ENCODE measurements around the gene SVIL. TPM values are rescaled to one million over a fixed set of nuclear protein-coding genes. Genes with fewer than 3 reads are reported as not detected.

SVIL gene
- polyA plus RNA-seq, 1 donor from 2014 or later = 7.3 TPM

- H2AFZ ChIP-seq (ENCODE audit: low read depth, low read length) = no peak overlapping the region
- H3K27me3 ChIP-seq (ENCODE audit: insufficient read depth, low read depth, low read length) = no peaks in the 10 kb centered on the region
- no peak overlapping the region for H3K4me3 ChIP-seq (ENCODE audit: low read length)
- H3K79me2 ChIP-seq (replicated peaks; ENCODE audit: insufficient read depth, low read length) = peaks cover 3% of the 10 kb centered on the region
- no peaks in the 10 kb centered on the region for H3K9me2 ChIP-seq (ENCODE audit: insufficient read depth, low read length)
- no peak overlapping the region for H3K9ac ChIP-seq (ENCODE audit: low read length)
- H3F3A ChIP-seq (ENCODE audit: insufficient read depth, low read length, poor library complexity, severe bottlenecking) = no peaks in the 10 kb centered on the region
- H3K9me3 ChIP-seq (ENCODE audit: low read length) = no peaks in the 10 kb centered on the region
- H4K20me1 ChIP-seq (ENCODE audit: insufficient read depth) = no peaks in the 10 kb centered on the region
- TF ChIP-seq SMC3 (conservative IDR thresholded peaks at IDR 0.05; ENCODE audit: poor library complexity) (no peak), EP300 (conservative IDR thresholded peaks at IDR 0.05; ENCODE audit: poor library complexity, severe bottlenecking) (no peak)
- no peak overlapping the region for H3K27ac ChIP-seq (ENCODE audit: low read length)
- no peaks in the 10 kb centered on the region for H3K36me3 ChIP-seq (ENCODE audit: insufficient read depth, low read length)
- no peak overlapping the region for H3K4me2 ChIP-seq (ENCODE audit: low read length)
These were observed 14.2 kb upstream of the SVIL start for GRCh38 chr10:29648983-29649268.

GRCh38 chr10:29648114-29648982, 13.6 kb upstream of the SVIL start:
- Histone ChIP-seq H3K79me2 (replicated peaks; ENCODE audit: insufficient read depth, low read length) (peaks cover 3% of the 10 kb centered on the region), H3K36me3 (ENCODE audit: insufficient read depth, low read length) (no peaks in the 10 kb centered on the region), H3K9ac (ENCODE audit: low read length) (no peak overlapping the region), H3K27ac (ENCODE audit: low read length) (no peak overlapping the region), H3K27me3 (ENCODE audit: insufficient read depth, low read depth, low read length) (no peaks in the 10 kb centered on the region), H4K20me1 (ENCODE audit: insufficient read depth) (no peaks in the 10 kb centered on the region), H2AFZ (ENCODE audit: low read depth, low read length) (no peak overlapping the region), H3F3A (ENCODE audit: insufficient read depth, low read length, poor library complexity, severe bottlenecking) (no peaks in the 10 kb centered on the region), H3K4me3 (ENCODE audit: low read length) (no peak overlapping the region), H3K9me3 (ENCODE audit: low read length) (no peaks in the 10 kb centered on the region), H3K4me2 (ENCODE audit: low read length) (no peak overlapping the region), H3K9me2 (ENCODE audit: insufficient read depth, low read length) (no peaks in the 10 kb centered on the region)
- no peak for TF ChIP-seq MXI1 (conservative IDR thresholded peaks at IDR 0.05; ENCODE audit: poor library complexity, severe bottlenecking)
- no peak for TF ChIP-seq POLR2AphosphoS5 (IDR thresholded peaks at IDR 0.05)
- no peak for TF ChIP-seq TAF1 (IDR thresholded peaks at IDR 0.05; ENCODE audit: low read depth)
- TF ChIP-seq EZH2 (IDR thresholded peaks at IDR 0.05; ENCODE audit: borderline replicate concordance, insufficient read depth, low read length, poor library complexity, severe bottlenecking) = no peak
- no peak for TF ChIP-seq REST (IDR thresholded peaks at IDR 0.05; ENCODE audit: borderline replicate concordance)
- no peak for TF ChIP-seq CTCF (IDR thresholded peaks at IDR 0.05; ENCODE audit: poor library complexity, severe bottlenecking)
- no peak for TF ChIP-seq SMC3 (conservative IDR thresholded peaks at IDR 0.05; ENCODE audit: poor library complexity)
- no peak for TF ChIP-seq RAD21 (conservative IDR thresholded peaks at IDR 0.05)
- no peak for TF ChIP-seq EP300 (conservative IDR thresholded peaks at IDR 0.05; ENCODE audit: poor library complexity, severe bottlenecking)
